Endothelial cell (in vitro differentiated cells): ENCODE data around the gene NDUFB10. TPM values are rescaled to one million over a fixed set of nuclear protein-coding genes. Genes with fewer than 3 reads are reported as not detected.
"Not testable (repeated sequence)": the region's sequence is repeated elsewhere in the genome, so short reads cannot be mapped to it uniquely, and the experiment has no call there.

Source experiments
- DNase-seq: peaks from one replicate; pipeline ENCODE4 v3.0.0; 2021; ENCODE audit warnings: low spot score
- H3K27ac Mint-ChIP-seq: one replicate; pipeline ENCODE4 v1.8.0; 2021; ENCODE audit warnings: mixed read lengths, inconsistent platforms; ENCODE audit not compliant: unreplicated experiment
- H3K27me3 Mint-ChIP-seq: one replicate; pipeline ENCODE4 v1.8.0; 2021; ENCODE audit warnings: mild to moderate bottlenecking, moderate library complexity, mixed read lengths, inconsistent platforms; ENCODE audit not compliant: unreplicated experiment
- H3K36me3 Mint-ChIP-seq: one replicate; pipeline ENCODE4 v1.8.0; 2021; ENCODE audit warnings: mild to moderate bottlenecking, low read depth, mixed read lengths, inconsistent platforms; ENCODE audit not compliant: unreplicated experiment
- H3K4me1 Mint-ChIP-seq: one replicate; pipeline ENCODE4 v1.8.0; 2021; ENCODE audit warnings: mild to moderate bottlenecking, mixed read lengths, inconsistent platforms; ENCODE audit not compliant: unreplicated experiment
- H3K4me3 Mint-ChIP-seq: one replicate; pipeline ENCODE4 v1.8.0; 2021; ENCODE audit warnings: mild to moderate bottlenecking, mixed read lengths, inconsistent platforms; ENCODE audit not compliant: unreplicated experiment
- H3K9me3 Mint-ChIP-seq: one replicate; pipeline ENCODE4 v1.8.0; 2021; ENCODE audit warnings: mixed read lengths, inconsistent platforms; ENCODE audit not compliant: unreplicated experiment
- CTCF ChIP-seq: fragments of 200-600 bp; sonication (generic); IDR thresholded peaks from one replicate; pipeline ENCODE4 v1.5.0; 2021; ENCODE audit warnings: antibody characterized with exemption; ENCODE audit not compliant: unreplicated experiment
- total RNA-seq: library from RNA; stranded (reverse); fragmentation: NEBNext Ultra II Directional; extraction: Animal tissue kit (Norgen Biotek cat#: 25700); gene quantifications from one replicate; pipeline ENCODE4 v1.2.1, GENCODE V29; 2021; ENCODE audit not compliant: unreplicated experiment

Gene NDUFB10
- total RNA-seq, 1 donor from 2014 or later = 122 TPM

GRCh38 chr16:1919327-1919998 is 39.9 kb upstream of the NDUFB10 start:
- peaks cover 34% of the 10 kb centered on the region for H3K27me3 Mint-ChIP-seq
- H3K4me1 Mint-ChIP-seq = peaks cover 16% of the 10 kb centered on the region
- no peaks in the 10 kb centered on the region for H3K9me3 Mint-ChIP-seq
- H3K4me3 Mint-ChIP-seq = no peak overlapping the region
- H3K36me3 Mint-ChIP-seq = peaks cover 5% of the 10 kb centered on the region
- DNase-seq = no peak
- H3K27ac Mint-ChIP-seq = no peak overlapping the region
- no peak for TF ChIP-seq CTCF

DNA sequence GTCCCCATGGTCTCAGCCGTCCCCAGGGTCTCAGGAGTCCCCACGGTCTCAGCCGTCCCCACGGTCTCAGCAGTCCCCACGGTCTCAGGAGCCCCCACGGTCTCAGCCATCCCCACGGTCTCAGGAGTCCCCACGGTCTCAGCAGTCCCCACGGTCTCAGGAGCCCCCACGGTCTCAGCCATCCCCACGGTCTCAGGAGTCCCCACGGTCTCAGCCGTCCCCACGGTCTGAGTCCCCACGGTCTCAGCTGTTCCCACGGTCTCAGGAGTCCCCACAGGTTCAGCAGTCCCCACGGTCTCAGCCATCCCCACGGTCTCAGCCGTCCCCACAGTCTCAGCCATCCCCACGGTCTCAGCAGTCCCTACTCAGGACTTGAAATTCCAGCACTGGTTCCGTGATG is 39.2 kb upstream of the NDUFB10 start:
- not testable (repeated sequence) for H3K4me3 Mint-ChIP-seq, H3K36me3 Mint-ChIP-seq, H3K27ac Mint-ChIP-seq, DNase-seq, H3K9me3 Mint-ChIP-seq
- H3K27me3 Mint-ChIP-seq = peaks cover 32% of the 10 kb centered on the region
- peaks cover 12% of the 10 kb centered on the region for H3K4me1 Mint-ChIP-seq

- peaks cover 5% of the 10 kb centered on the region for H3K36me3 Mint-ChIP-seq
- H3K27ac Mint-ChIP-seq = no peak overlapping the region
- H3K9me3 Mint-ChIP-seq = no peaks in the 10 kb centered on the region
- no peak for TF ChIP-seq CTCF
- DNase-seq = peak; percentile 59
- peaks cover 7% of the 10 kb centered on the region for H3K4me1 Mint-ChIP-seq
- peaks cover 27% of the 10 kb centered on the region for H3K27me3 Mint-ChIP-seq
- peak overlapping the region; percentile 24 for H3K4me3 Mint-ChIP-seq
Measured at GRCh38 chr16:1920727-1921171, 38.6 kb upstream of the NDUFB10 start.

DNA sequence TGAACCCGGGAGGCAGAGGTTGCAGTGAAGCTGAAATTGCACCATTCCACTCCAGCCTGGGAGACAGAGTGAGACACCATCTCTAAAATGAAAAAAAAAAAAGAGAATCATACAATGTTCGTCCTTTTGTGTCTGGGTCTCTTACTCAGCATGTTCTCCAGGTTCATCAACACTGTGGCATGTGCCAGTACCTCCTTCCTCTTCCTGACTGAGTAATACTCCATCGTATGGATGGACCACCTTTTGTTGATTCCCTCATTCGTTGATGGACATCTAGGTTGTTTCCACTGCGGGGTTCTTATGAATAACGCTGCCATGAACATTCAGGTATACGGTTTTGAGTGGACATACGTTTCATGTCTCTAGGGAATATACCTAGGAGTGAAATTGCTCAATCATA is 37.0 kb upstream of the NDUFB10 start:
- Mint-ChIP-seq H3K9me3 (no peaks in the 10 kb centered on the region), H3K4me3 (no peak overlapping the region), H3K27ac (no peak overlapping the region), H3K4me1 (peaks cover 7% of the 10 kb centered on the region), H3K36me3 (peaks cover 5% of the 10 kb centered on the region), H3K27me3 (peaks cover 22% of the 10 kb centered on the region)
- TF ChIP-seq CTCF = no peak
- DNase-seq = no peak

- H3K9me3 Mint-ChIP-seq = no peaks in the 10 kb centered on the region
- peak; percentile 24 for TF ChIP-seq CTCF
- no peak for DNase-seq
Measured at GRCh38 chr16:1923299-1924034, 35.9 kb upstream of the NDUFB10 start.

More at GRCh38 chr16:1923299-1924034, 35.9 kb upstream of the NDUFB10 start:
- Mint-ChIP-seq H3K36me3 (peaks cover 5% of the 10 kb centered on the region), H3K27me3 (peaks cover 25% of the 10 kb centered on the region), H3K4me3 (no peak overlapping the region), H3K4me1 (peaks cover 7% of the 10 kb centered on the region), H3K27ac (no peak overlapping the region)
